ENCODE results near the gene PDE11A. TPM values are rescaled to one million over a fixed set of nuclear protein-coding genes. Genes with fewer than 3 reads are reported as not detected.

Gene PDE11A
- total and polyA plus RNA-seq, 2 of the 13 experiments (the other 11 are each of a cell fraction or from before 2014, with no cell fraction given) = 1.2 to 1.7 TPM

DNA sequence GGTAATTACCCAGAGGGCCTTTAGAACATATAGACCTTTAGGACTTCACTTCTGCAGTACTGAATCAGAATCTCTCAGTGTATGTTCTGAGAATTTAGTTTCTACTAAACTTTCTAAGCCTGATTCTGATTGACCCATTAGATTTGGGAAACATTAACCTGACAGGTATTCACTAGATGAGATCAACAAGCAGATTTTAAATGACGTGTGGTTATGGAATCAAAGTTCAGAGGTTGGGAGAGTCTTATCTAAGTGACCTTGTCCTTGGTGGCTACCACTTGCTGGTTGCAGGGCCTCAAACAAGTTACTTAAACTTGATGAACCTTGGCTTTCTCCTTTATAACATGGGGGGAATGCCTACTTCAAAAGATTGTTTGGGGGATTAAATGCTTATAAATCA, 198.7 kb downstream of the PDE11A start:
- intact Hi-C loops (cut with micrococcal nuclease; ENCODE audit: unreplicated experiment) = no loop called here
- in situ Hi-C loops (cut with HindIII; ENCODE audit: extremely low pct_ligation_motif_present, low pct_unique_long_range_greater_than_20kb) = no loop called here
- H3K79me2 ChIP-seq (ENCODE audit: insufficient read depth, low read length) = no peaks in the 10 kb centered on the region
- H3K9me3 ChIP-seq (ENCODE audit: low read length) = no peaks in the 10 kb centered on the region
- DNase-seq (ENCODE audit: low spot score) = peak; percentile 34
- H3K4me2 ChIP-seq (ENCODE audit: low read depth, low read length) = no peak overlapping the region
- no peak overlapping the region for H3K4me3 ChIP-seq (replicated peaks in 1 of 3; ENCODE audit: insufficient read depth in 1 of 3, low read depth in 2 of 3, low read length in 3 of 3)
- H2AFZ ChIP-seq (ENCODE audit: low read length) = no peak overlapping the region
- ATAC-seq = no peak; the same call in 2 of the 3 replicates
- H4K20me1 ChIP-seq (ENCODE audit: insufficient read depth, low read length) = no peaks in the 10 kb centered on the region
- WGBS (ENCODE audit: low lambda C conversion rate) = 0% methylated on average over 1 of the region's 1 CpG
- H3K27ac ChIP-seq (ENCODE audit: extremely low read length, insufficient read depth, low read length) = no peak overlapping the region
- POLR2A ChIA-PET = no interaction called here
- no peaks in the 10 kb centered on the region for H3K36me3 ChIP-seq (replicated peaks in 1 of 2; ENCODE audit: control insufficient read depth in 1 of 2, insufficient read depth in 2 of 2, low read length in 2 of 2)
- no TSS peak for BruUV-seq (replicated peaks)
- FAIRE-seq = no peak
- 0 out of 2 replicates have a peak, but pooled peaks have one; percentile 29 for TF ChIP-seq RXRB (CRISPR knock-in tag; IDR thresholded peaks at IDR 0.05; ENCODE audit: borderline replicate concordance)
- TF ChIP-seq, protein P1, sequence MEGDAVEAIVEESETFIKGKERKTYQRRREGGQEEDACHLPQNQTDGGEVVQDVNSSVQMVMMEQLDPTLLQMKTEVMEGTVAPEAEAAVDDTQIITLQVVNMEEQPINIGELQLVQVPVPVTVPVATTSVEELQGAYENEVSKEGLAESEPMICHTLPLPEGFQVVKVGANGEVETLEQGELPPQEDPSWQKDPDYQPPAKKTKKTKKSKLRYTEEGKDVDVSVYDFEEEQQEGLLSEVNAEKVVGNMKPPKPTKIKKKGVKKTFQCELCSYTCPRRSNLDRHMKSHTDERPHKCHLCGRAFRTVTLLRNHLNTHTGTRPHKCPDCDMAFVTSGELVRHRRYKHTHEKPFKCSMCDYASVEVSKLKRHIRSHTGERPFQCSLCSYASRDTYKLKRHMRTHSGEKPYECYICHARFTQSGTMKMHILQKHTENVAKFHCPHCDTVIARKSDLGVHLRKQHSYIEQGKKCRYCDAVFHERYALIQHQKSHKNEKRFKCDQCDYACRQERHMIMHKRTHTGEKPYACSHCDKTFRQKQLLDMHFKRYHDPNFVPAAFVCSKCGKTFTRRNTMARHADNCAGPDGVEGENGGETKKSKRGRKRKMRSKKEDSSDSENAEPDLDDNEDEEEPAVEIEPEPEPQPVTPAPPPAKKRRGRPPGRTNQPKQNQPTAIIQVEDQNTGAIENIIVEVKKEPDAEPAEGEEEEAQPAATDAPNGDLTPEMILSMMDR (CRISPR knock-in tag; IDR thresholded peaks at IDR 0.05) = no peak
- TF ChIP-seq HNF4A (CRISPR knock-in tag; IDR thresholded peaks at IDR 0.05) = peak; percentile 62
- TF ChIP-seq, protein P2, sequence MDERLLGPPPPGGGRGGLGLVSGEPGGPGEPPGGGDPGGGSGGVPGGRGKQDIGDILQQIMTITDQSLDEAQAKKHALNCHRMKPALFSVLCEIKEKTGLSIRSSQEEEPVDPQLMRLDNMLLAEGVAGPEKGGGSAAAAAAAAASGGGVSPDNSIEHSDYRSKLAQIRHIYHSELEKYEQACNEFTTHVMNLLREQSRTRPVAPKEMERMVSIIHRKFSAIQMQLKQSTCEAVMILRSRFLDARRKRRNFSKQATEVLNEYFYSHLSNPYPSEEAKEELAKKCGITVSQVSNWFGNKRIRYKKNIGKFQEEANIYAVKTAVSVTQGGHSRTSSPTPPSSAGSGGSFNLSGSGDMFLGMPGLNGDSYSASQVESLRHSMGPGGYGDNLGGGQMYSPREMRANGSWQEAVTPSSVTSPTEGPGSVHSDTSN (CRISPR knock-in tag; IDR thresholded peaks at IDR 0.05) = no peak
- TF ChIP-seq, protein P3, sequence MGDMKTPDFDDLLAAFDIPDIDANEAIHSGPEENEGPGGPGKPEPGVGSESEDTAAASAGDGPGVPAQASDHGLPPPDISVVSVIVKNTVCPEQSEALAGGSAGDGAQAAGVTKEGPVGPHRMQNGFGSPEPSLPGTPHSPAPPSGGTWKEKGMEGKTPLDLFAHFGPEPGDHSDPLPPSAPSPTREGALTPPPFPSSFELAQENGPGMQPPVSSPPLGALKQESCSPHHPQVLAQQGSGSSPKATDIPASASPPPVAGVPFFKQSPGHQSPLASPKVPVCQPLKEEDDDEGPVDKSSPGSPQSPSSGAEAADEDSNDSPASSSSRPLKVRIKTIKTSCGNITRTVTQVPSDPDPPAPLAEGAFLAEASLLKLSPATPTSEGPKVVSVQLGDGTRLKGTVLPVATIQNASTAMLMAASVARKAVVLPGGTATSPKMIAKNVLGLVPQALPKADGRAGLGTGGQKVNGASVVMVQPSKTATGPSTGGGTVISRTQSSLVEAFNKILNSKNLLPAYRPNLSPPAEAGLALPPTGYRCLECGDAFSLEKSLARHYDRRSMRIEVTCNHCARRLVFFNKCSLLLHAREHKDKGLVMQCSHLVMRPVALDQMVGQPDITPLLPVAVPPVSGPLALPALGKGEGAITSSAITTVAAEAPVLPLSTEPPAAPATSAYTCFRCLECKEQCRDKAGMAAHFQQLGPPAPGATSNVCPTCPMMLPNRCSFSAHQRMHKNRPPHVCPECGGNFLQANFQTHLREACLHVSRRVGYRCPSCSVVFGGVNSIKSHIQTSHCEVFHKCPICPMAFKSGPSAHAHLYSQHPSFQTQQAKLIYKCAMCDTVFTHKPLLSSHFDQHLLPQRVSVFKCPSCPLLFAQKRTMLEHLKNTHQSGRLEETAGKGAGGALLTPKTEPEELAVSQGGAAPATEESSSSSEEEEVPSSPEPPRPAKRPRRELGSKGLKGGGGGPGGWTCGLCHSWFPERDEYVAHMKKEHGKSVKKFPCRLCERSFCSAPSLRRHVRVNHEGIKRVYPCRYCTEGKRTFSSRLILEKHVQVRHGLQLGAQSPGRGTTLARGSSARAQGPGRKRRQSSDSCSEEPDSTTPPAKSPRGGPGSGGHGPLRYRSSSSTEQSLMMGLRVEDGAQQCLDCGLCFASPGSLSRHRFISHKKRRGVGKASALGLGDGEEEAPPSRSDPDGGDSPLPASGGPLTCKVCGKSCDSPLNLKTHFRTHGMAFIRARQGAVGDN (CRISPR knock-in tag; IDR thresholded peaks at IDR 0.05) = no peak
- TF ChIP-seq RARA (CRISPR knock-in tag; IDR thresholded peaks at IDR 0.05) = peak; percentile 30; the same call in 1 of the 2 replicates
- TF ChIP-seq, protein P4, sequence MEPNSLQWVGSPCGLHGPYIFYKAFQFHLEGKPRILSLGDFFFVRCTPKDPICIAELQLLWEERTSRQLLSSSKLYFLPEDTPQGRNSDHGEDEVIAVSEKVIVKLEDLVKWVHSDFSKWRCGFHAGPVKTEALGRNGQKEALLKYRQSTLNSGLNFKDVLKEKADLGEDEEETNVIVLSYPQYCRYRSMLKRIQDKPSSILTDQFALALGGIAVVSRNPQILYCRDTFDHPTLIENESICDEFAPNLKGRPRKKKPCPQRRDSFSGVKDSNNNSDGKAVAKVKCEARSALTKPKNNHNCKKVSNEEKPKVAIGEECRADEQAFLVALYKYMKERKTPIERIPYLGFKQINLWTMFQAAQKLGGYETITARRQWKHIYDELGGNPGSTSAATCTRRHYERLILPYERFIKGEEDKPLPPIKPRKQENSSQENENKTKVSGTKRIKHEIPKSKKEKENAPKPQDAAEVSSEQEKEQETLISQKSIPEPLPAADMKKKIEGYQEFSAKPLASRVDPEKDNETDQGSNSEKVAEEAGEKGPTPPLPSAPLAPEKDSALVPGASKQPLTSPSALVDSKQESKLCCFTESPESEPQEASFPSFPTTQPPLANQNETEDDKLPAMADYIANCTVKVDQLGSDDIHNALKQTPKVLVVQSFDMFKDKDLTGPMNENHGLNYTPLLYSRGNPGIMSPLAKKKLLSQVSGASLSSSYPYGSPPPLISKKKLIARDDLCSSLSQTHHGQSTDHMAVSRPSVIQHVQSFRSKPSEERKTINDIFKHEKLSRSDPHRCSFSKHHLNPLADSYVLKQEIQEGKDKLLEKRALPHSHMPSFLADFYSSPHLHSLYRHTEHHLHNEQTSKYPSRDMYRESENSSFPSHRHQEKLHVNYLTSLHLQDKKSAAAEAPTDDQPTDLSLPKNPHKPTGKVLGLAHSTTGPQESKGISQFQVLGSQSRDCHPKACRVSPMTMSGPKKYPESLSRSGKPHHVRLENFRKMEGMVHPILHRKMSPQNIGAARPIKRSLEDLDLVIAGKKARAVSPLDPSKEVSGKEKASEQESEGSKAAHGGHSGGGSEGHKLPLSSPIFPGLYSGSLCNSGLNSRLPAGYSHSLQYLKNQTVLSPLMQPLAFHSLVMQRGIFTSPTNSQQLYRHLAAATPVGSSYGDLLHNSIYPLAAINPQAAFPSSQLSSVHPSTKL (CRISPR knock-in tag; IDR thresholded peaks at IDR 0.05) = peak; percentile 42; the same call in 1 of the 2 replicates
- TF ChIP-seq NCOA2 (CRISPR knock-in tag; IDR thresholded peaks at IDR 0.05) = peak; percentile 28; the same call in 1 of the 2 replicates
- H3K4me1 ChIP-seq (ENCODE audit: insufficient read depth, low read length) = peaks cover 9% of the 10 kb centered on the region
- H3K27me3 ChIP-seq (ENCODE audit: control insufficient read depth in 1 of 2, insufficient read depth in 2 of 2, low read length in 2 of 2) = no peaks in the 10 kb centered on the region
- no peak overlapping the region for H3K9ac ChIP-seq (ENCODE audit: insufficient read depth, low read depth, low read length)
- CTCF ChIA-PET (ENCODE audit: low intra/inter-chr PET ratio, low total read pairs) = no interaction called here
